ENCODE results near the gene UQCRC1. TPM values are rescaled to one million over a fixed set of nuclear protein-coding genes. Genes with fewer than 3 reads are reported as not detected.
A peak's percentile ranks its signal among the peaks of the same experiment; 100 is the strongest.

The UQCRC1 gene
- total RNA-seq, 1 donor from 2014 or later = 273 TPM

GRCh38 chr3:48596676-48597407 lies 12.6 kb downstream of the UQCRC1 start:
- H3K36me3 Mint-ChIP-seq = peaks cover 9% of the 10 kb centered on the region
- no peak for TF ChIP-seq CTCF (conservative IDR thresholded peaks at IDR 0.05)
- H3K9me3 Mint-ChIP-seq = no peaks in the 10 kb centered on the region
- H3K27ac Mint-ChIP-seq = peak overlapping the region; percentile 84
- peaks cover 32% of the 10 kb centered on the region for H3K4me1 Mint-ChIP-seq (ENCODE audit: unreplicated experiment)
- peaks cover 3% of the 10 kb centered on the region for H3K27me3 Mint-ChIP-seq
- DNase-seq (ENCODE audit: extremely low spot score, unreplicated experiment) = no peak
- H3K4me3 Mint-ChIP-seq = peak overlapping the region; percentile 12

GRCh38 chr3:48596157-48596556 lies 13.3 kb downstream of the UQCRC1 start:
- no peak for TF ChIP-seq CTCF (conservative IDR thresholded peaks at IDR 0.05)
- Mint-ChIP-seq H3K4me1 (ENCODE audit: unreplicated experiment) (peaks cover 32% of the 10 kb centered on the region), H3K4me3 (peak overlapping the region; percentile 41), H3K27ac (peak overlapping the region; percentile 75), H3K27me3 (peaks cover 3% of the 10 kb centered on the region), H3K9me3 (no peaks in the 10 kb centered on the region), H3K36me3 (peaks cover 9% of the 10 kb centered on the region)
- DNase-seq (ENCODE audit: extremely low spot score, unreplicated experiment) = no peak

- H3K4me3 Mint-ChIP-seq = peak overlapping the region; percentile 41
- TF ChIP-seq CTCF (conservative IDR thresholded peaks at IDR 0.05) = no peak
- H3K4me1 Mint-ChIP-seq (ENCODE audit: unreplicated experiment) = peaks cover 32% of the 10 kb centered on the region
- peaks cover 3% of the 10 kb centered on the region for H3K27me3 Mint-ChIP-seq
- H3K27ac Mint-ChIP-seq = peak overlapping the region; percentile 75
- no peak for DNase-seq (ENCODE audit: extremely low spot score, unreplicated experiment)
- peaks cover 13% of the 10 kb centered on the region for H3K36me3 Mint-ChIP-seq
- no peaks in the 10 kb centered on the region for H3K9me3 Mint-ChIP-seq
Observed at GRCh38 chr3:48595526-48596121, 13.8 kb downstream of the UQCRC1 start.

GRCh38 chr3:48595075-48595525 lies 14.3 kb downstream of the UQCRC1 start, which contains the start of gene COL7A1:
Gene COL7A1 (minus strand): TSS chr3:48595329. CDS start chr3:48595159, 170 bp downstream.
- peaks cover 3% of the 10 kb centered on the region for H3K27me3 Mint-ChIP-seq
- H3K4me3 Mint-ChIP-seq = peak within 1 kb of the TSS; percentile 41
- peaks cover 13% of the 10 kb centered on the region for H3K36me3 Mint-ChIP-seq
- peak within 1 kb of the TSS; percentile 75 for H3K27ac Mint-ChIP-seq
- H3K4me1 Mint-ChIP-seq (ENCODE audit: unreplicated experiment) = peaks cover 32% of the 10 kb centered on the region
- TF ChIP-seq CTCF (conservative IDR thresholded peaks at IDR 0.05) = no peak
- no peaks in the 10 kb centered on the region for H3K9me3 Mint-ChIP-seq
- DNase-seq (ENCODE audit: extremely low spot score, unreplicated experiment) = no peak

- TF ChIP-seq CTCF (conservative IDR thresholded peaks at IDR 0.05) = no peak
- H3K27me3 Mint-ChIP-seq = peaks cover 3% of the 10 kb centered on the region
- peaks cover 13% of the 10 kb centered on the region for H3K36me3 Mint-ChIP-seq
- no peak for DNase-seq (ENCODE audit: extremely low spot score, unreplicated experiment)
- no peaks in the 10 kb centered on the region for H3K9me3 Mint-ChIP-seq
- no peak overlapping the region for H3K4me3 Mint-ChIP-seq
- peaks cover 32% of the 10 kb centered on the region for H3K4me1 Mint-ChIP-seq (ENCODE audit: unreplicated experiment)
- H3K27ac Mint-ChIP-seq = no peak overlapping the region
Observed at GRCh38 chr3:48594417-48595049, 14.9 kb downstream of the UQCRC1 start.

Data from type B pancreatic cell (in vitro differentiated cells).